Stimulated activated CD8-positive, alpha-beta memory T cell treated with anti-CD3 and anti-CD28 coated beads, Interleukin-15, amount 100 ng/mL, for 1 hour (primary cell): ENCODE data around the gene GPR15LG.

ENCODE experiments used
- DNase-seq: peaks from one replicate; pipeline ENCODE4 v3.0.0-alpha.2; 2020; ENCODE audit warnings: low read depth

The GPR15LG gene

GRCh38 chr10:84214612-84215235 lies 41.1 kb downstream of the GPR15LG start:
- DNase-seq = no peak

GRCh38 chr10:84216834-84217233 lies 43.2 kb downstream of the GPR15LG start:
- DNase-seq = no peak

- no peak for DNase-seq
These were observed 44.1 kb downstream of the GPR15LG start for GRCh38 chr10:84217746-84218145.

GRCh38 chr10:84221916-84222315 lies 48.3 kb downstream of the GPR15LG start:
- no peak for DNase-seq

- DNase-seq = no peak
These were observed 50.9 kb downstream of the GPR15LG start for GRCh38 chr10:84224411-84225028.

- no peak for DNase-seq
These were observed 52.0 kb downstream of the GPR15LG start, which contains the start of gene LRIT2 for GRCh38 chr10:84225427-84226173. TSS of gene LRIT2 (minus strand) at chr10:84225544. CDS start at chr10:84225520, 24 bp downstream.

- no peak for DNase-seq
These were observed 53.0 kb downstream of the GPR15LG start for GRCh38 chr10:84226616-84227015.

GRCh38 chr10:84227810-84228209 lies 54.2 kb downstream of the GPR15LG start:
- no peak for DNase-seq

- DNase-seq = no peak
These were observed 56.8 kb downstream of the GPR15LG start for GRCh38 chr10:84230359-84230758.

GRCh38 chr10:84232376-84232775 lies 58.8 kb downstream of the GPR15LG start:
- no peak for DNase-seq

- DNase-seq = no peak
These were observed 60.3 kb downstream of the GPR15LG start for GRCh38 chr10:84233940-84234339.

- no peak for DNase-seq
These were observed 60.9 kb downstream of the GPR15LG start for GRCh38 chr10:84234479-84234878.
